HUES48 (cell line): Measurements from ENCODE around the gene TCEA2.

Experiments
- H3K27ac ChIP-seq: one replicate; pipeline ENCODE4 v1.7.0; 2013; ENCODE audit warnings: low read depth, low read length, inconsistent platforms
- H3K27me3 ChIP-seq: 2 replicates; pipeline ENCODE4 v1.6.1; 2013; ENCODE audit warnings: mild to moderate bottlenecking, low read length; ENCODE audit not compliant: control insufficient read depth, insufficient read depth
- H3K36me3 ChIP-seq: 2 replicates; pipeline ENCODE4 v1.6.1; 2013; ENCODE audit warnings: low read length; ENCODE audit not compliant: control insufficient read depth, insufficient read depth
- H3K4me1 ChIP-seq: 2 replicates; pipeline ENCODE4 v1.6.1; 2013; ENCODE audit warnings: mild to moderate bottlenecking, low read length; ENCODE audit not compliant: control insufficient read depth, insufficient read depth
- H3K4me3 ChIP-seq: 2 replicates; pipeline ENCODE4 v1.5.1; 2013; ENCODE audit warnings: mild to moderate bottlenecking, low read depth, low read length
- H3K9ac ChIP-seq: 2 replicates; pipeline ENCODE4 v1.6.1; 2013; ENCODE audit warnings: mild to moderate bottlenecking, low read depth, low read length, moderate library complexity
- H3K9me3 ChIP-seq: 2 replicates; pipeline ENCODE4 v1.6.1; 2013; ENCODE audit warnings: low read length; ENCODE audit not compliant: control insufficient read depth, insufficient read depth

TCEA2 gene

DNA sequence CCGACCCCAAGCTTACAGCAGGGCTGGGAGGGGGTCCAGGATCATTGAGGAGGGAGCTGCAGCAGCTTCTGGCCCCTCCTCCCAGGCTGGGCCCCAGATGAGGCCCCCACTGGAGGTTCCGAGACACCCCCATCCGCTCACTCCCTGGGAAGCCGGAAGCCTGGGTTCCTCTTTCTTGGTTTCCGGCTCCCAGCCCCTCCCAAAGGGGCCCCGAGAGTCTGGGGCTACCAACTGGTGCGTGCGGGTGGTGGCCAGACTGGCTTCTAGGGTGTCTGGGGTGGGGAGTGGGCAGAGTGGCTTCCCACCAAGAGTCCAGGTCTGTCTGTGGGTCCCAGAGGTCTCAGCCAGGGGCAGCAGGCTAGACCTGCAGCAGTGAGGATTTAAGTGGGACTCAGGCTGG lies 14.1 kb downstream of the TCEA2 start:
- no peak overlapping the region for H3K4me3 ChIP-seq
- H3K36me3 ChIP-seq: no peaks in the 10 kb centered on the region; the same call in 1 of the 2 replicates
- H3K9me3 ChIP-seq: no peaks in the 10 kb centered on the region
- H3K27ac ChIP-seq: no peak overlapping the region
- peaks cover 8% of the 10 kb centered on the region; the same call in 1 of the 2 replicates for H3K4me1 ChIP-seq
- peaks cover 20% of the 10 kb centered on the region for H3K27me3 ChIP-seq
- H3K9ac ChIP-seq: no peak overlapping the region

DNA sequence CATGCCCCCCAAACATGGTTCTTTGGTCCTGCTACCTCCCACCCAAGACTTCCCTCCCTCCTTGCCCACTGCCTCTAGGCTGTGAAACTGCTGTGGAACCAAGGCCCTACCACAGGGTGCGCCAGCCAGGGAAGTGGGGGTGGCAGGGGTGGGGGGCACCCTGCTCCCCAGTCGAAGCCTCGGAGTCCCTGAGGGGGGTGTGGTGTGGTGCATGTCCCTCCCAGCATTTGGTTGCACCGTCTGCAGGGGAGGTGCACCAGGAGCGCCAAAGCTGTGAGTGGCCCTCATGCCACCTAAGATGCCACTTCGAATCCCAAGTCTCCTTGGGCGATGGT lies 14.5 kb downstream of the TCEA2 start:
- H3K27me3 ChIP-seq: peaks cover 23% of the 10 kb centered on the region
- H3K9me3 ChIP-seq: no peaks in the 10 kb centered on the region
- no peak overlapping the region for H3K27ac ChIP-seq
- H3K36me3 ChIP-seq: no peaks in the 10 kb centered on the region; the same call in 1 of the 2 replicates
- H3K9ac ChIP-seq: no peak overlapping the region
- H3K4me3 ChIP-seq: no peak overlapping the region
- peaks cover 12% of the 10 kb centered on the region; the same call in 1 of the 2 replicates for H3K4me1 ChIP-seq

DNA sequence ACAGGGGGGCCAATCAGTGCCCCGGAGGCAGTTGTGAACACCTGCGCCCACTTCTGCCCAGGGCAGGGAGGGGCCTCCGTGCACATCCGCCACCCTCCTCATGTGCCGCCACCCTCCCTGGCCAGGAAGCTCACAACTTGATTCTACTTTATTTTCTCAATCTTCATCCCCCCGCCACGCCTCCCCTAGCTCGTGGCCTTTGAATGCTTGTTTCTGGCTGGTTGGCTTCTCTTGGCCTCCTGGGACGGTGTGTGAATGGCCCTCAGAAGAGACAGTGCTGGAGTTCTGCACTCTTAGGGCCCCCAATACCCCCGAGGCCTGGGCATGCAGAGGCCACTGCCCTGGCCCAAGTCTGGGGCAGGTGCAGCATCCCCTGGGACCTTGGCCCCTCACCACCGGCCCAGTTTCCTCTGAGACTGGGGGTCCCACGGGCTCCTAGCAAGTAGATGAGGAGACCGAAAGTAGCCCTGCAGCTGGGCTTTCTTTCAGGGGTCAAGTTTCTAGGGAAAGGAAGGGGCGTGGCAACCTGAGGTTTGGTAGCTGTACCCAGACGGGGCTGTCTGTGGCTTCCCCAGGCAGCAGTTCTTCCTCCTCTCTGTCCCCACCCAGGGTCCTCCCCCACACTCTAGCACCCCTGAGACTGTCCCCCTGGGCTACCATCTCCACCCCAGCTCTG lies 15.0 kb downstream of the TCEA2 start:
- H3K27ac ChIP-seq: no peak overlapping the region
- peaks cover 27% of the 10 kb centered on the region for H3K27me3 ChIP-seq
- H3K36me3 ChIP-seq: no peaks in the 10 kb centered on the region; the same call in 1 of the 2 replicates
- H3K4me3 ChIP-seq: no peak overlapping the region
- no peaks in the 10 kb centered on the region for H3K9me3 ChIP-seq
- H3K4me1 ChIP-seq: peaks cover 14% of the 10 kb centered on the region
- H3K9ac ChIP-seq: no peak overlapping the region

DNA sequence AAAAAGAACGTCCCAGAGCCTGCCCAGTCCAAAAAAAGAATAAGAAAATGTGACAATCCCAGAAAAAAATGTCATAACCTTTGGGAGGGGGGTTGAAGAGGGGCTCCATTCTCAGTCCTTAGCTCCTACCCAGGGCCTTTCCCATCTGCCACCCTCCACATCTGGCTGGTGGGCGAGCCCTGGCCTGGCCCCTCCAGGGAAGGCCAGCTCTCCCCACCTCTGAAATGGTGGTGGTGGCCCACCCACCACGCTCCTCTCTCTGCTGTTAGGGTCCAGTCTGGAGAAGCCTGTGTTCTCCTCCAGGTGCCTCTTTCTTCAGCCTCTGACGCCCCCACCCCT lies 15.9 kb downstream of the TCEA2 start:
- H3K4me1 ChIP-seq: peaks cover 17% of the 10 kb centered on the region
- H3K36me3 ChIP-seq: no peaks in the 10 kb centered on the region; the same call in 1 of the 2 replicates
- H3K9me3 ChIP-seq: no peaks in the 10 kb centered on the region
- peaks cover 36% of the 10 kb centered on the region for H3K27me3 ChIP-seq
- H3K9ac ChIP-seq: no peak overlapping the region
- H3K4me3 ChIP-seq: peak overlapping the region; percentile 82
- no peak overlapping the region for H3K27ac ChIP-seq

DNA sequence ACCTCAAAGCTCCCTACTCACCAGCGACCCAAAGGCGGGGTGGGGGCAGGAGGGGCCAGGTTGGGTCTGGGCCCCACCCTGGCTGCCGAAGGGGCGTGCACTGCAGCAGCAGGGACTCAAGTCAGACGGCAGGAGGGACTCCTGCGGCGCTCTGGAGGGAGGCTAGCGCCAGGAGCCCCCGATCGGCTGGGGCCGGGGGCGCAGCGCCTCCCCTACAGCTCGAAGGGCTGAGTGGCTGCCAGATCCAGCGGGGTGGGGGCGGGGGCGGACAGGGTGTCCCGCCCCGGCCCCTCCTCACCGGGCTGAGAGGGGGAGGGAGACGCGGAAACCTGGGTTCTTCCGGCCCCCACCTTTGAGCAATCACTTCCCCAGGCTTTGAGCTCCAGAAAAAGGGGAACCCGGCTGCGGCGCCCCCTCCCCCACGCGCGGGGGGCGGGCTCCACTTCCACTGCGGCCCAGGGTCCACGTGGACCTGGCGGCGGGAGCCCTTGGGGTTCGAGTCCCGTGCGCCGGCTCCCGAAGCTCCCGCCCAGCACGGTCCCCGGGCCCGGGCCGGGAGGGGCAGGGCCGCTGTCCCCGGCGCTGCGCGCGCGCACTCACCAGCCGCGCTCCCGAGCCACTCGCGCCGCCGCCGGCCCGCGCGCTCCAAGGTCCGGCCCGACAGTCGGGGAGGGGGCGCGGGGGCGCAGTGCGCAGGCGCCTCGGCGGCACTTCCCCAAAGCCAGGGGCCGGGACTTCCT lies 16.4 kb downstream of the TCEA2 start, which contains the start of gene RGS19:
TSS of gene RGS19 (minus strand) at position 246 of the 740 bp plus-strand sequence. CDS start 2,632 bp downstream, outside the sequence.
- Histone ChIP-seq H3K9ac (peak within 1 kb of the TSS; percentile 46; the same call in 1 of the 2 replicates), H3K9me3 (no peaks in the 10 kb centered on the region), H3K27me3 (peaks cover 41% of the 10 kb centered on the region), H3K27ac (peak within 1 kb of the TSS; percentile 21), H3K4me3 (peak within 1 kb of the TSS; percentile 82), H3K36me3 (no peaks in the 10 kb centered on the region), H3K4me1 (peaks cover 21% of the 10 kb centered on the region)

DNA sequence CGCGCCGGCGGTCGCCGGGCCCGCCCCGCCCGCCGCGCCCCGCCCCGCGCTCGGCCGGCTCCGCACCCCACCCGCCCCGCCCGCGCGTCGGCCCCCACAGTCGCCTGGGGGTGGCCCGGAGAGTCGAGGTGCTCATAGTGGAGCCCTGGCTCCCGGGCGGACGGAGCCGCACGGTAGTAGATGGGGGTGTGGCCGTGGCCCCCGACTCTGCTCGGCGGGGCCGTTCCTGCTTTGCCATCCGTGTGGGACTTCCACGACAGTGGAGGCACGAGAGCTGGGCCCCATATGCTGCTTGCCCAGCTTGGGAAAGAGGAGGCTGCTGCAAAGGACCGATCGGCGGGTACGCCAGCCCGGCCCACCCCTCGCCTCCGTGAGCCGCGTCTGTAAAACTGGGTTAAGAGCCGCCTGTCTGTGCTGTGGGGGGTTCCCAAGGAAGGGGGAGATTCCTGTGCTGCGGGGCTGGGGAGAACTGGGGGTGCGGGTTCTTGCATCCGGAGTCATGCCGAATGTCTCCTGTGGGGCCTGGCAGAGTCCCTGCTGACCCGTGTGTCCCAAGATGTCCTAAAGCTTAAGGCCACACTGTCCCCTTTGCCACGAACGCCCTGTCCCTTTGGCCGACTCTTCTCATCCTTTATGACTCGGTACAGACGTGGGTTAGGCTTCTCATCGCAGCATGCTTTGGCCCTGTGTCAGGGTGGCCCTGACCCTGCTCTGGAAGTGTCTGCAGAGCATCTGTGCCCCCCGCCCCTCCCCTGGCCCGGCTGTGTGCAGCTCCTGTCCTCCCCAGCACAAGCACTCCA lies 17.2 kb downstream of the TCEA2 start, which contains the start of gene OPRL1:
TSS of gene OPRL1 (plus strand) at position 70 of the 800 bp plus-strand sequence. CDS start 12,639 bp downstream, outside the sequence.
- Histone ChIP-seq H3K9me3 (no peaks in the 10 kb centered on the region), H3K4me3 (peak within 1 kb of the TSS; percentile 82), H3K27ac (peak within 1 kb of the TSS; percentile 21), H3K9ac (peak within 1 kb of the TSS; percentile 46; the same call in 1 of the 2 replicates), H3K27me3 (peaks cover 49% of the 10 kb centered on the region), H3K4me1 (peaks cover 24% of the 10 kb centered on the region), H3K36me3 (no peaks in the 10 kb centered on the region)

DNA sequence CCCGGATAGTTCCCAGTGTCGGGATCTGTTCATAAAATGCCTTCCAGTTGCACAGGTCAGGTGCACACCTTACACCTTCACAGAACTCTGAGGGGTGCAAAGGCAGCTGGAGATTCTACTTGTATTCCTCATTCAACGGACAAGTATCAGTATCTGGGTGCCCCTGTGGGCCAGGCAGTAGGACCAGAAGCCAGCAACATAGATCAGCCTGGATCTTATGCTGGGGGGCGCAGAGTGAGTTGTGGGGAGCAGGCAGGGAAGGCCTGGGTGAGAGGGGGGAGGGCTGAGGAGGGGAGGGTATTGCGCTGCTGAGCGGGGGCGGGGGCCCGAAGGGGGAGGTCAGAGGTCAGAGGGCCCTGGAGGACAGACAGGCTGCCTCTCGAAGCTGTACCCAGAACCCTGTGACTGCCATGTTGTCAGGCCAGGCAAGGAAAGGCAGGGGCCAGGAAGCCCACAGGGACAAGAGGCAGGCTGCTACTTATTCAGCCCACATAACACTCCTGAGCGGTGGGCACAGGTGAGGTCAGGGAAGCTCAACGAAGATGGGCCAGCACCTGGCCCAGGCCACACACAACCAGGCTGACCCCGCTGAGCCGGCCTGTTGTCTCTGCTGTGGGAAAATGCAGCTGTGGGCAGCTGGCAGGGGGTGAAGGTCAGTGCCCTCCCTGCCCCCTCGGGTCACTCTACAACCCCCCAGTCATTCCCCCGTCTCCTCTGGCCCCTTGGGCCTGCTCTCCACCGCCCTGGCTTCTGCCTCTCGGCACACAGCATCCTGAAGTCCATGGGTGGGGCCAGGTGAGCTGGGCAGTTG lies 18.0 kb downstream of the TCEA2 start:
- Histone ChIP-seq H3K27ac (no peak overlapping the region), H3K4me1 (peaks cover 24% of the 10 kb centered on the region), H3K27me3 (peaks cover 57% of the 10 kb centered on the region), H3K9me3 (no peaks in the 10 kb centered on the region), H3K4me3 (peak overlapping the region; percentile 82; the same call in 1 of the 2 replicates), H3K36me3 (no peaks in the 10 kb centered on the region), H3K9ac (no peak overlapping the region)

DNA sequence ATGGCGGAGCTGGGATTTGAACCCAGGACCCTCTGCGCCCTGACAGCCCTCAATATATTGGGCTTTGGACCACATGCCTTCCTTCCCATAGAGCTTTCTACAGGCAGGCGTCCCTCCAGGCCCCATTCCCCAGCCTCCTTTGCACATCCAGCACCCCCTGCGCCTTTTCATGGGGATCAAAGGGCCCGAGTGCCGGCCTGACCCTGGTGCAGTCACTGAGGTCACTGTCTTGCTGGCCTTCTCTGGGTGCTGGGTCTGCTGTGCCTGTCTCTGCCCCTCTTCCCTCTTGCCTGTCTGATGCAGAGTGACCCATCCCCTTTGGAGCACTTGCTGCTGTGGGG lies 18.6 kb downstream of the TCEA2 start:
- Histone ChIP-seq H3K4me3 (no peak overlapping the region), H3K27ac (no peak overlapping the region), H3K9ac (no peak overlapping the region), H3K4me1 (peaks cover 24% of the 10 kb centered on the region), H3K36me3 (no peaks in the 10 kb centered on the region), H3K27me3 (peaks cover 62% of the 10 kb centered on the region), H3K9me3 (no peaks in the 10 kb centered on the region)

DNA sequence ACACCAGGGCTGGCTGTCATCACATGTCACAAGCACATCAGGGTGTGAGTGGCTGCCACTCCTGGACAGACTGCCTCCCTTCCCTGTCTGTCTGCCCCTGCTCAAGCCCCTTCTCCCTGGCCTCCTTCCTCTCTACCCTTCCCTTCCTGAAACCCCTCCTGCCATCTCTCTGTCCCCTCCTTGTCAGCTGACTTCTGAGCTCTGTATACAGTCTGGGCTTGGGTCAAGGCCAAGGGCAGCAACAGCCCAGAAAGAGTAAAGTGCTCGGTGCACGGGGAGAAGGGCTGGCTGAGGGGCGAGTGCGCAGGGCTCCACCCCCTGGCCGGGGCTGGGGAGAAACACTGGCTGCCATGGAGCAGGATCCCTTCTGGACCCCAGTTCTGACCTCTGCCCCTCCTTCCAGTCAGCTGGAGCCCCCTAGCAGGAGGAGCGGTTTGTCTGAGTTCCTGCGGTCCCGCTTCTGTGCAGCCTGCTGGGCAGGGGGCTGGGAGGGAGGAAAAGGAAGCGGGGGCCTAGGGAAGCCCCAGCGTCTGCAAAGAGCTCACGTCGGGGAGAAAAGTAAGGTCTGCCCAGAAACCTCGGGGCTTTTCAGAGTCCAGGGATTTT lies 19.2 kb downstream of the TCEA2 start:
- no peak overlapping the region for H3K9ac ChIP-seq
- H3K27ac ChIP-seq: no peak overlapping the region
- H3K36me3 ChIP-seq: no peaks in the 10 kb centered on the region
- peaks cover 24% of the 10 kb centered on the region for H3K4me1 ChIP-seq
- H3K4me3 ChIP-seq: no peak overlapping the region
- H3K9me3 ChIP-seq: no peaks in the 10 kb centered on the region
- peaks cover 62% of the 10 kb centered on the region for H3K27me3 ChIP-seq

DNA sequence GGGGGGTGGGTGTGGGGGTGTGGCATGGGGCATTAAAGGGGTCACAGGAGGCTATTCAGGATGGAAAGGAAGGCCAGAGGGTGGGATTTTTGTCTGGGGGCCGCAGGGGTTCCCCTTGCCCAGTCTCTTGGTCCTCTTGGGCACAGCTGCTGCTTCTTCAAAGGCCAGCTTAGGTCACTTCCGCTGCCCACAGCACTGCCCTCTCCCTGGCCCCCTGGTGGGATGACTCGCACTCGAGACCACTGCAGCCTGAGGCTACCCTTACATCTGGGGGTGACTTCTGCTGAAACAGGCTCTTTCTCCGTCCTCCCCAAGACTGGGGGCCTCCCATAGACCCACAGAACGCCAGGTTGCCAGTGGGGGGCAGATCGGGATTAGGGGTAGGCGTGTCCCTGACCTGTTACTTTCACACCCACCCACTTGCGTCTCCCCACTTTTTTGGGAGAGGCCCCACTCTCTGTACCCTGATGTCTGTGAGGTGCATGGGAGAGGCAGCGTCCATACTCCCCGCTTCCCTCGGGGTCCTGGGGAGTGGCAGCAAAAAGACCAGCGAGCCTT lies 19.9 kb downstream of the TCEA2 start:
- H3K4me3 ChIP-seq: peak overlapping the region; percentile 70
- no peak overlapping the region for H3K9ac ChIP-seq
- peaks cover 62% of the 10 kb centered on the region for H3K27me3 ChIP-seq
- no peak overlapping the region for H3K27ac ChIP-seq
- no peaks in the 10 kb centered on the region for H3K9me3 ChIP-seq
- no peaks in the 10 kb centered on the region for H3K36me3 ChIP-seq
- H3K4me1 ChIP-seq: peaks cover 24% of the 10 kb centered on the region
